Gastroesophageal sphincter (tissue), 4 donors: Measurements from ENCODE around the gene SPINT4. TPM values are rescaled to one million over a fixed set of nuclear protein-coding genes. Genes with fewer than 3 reads are reported as not detected.

Experiments
- ATAC-seq: fragments of 150-250 bp; one replicate; pipeline ENCODE4 v1.9.1; 2016; ENCODE audit warnings: mild to moderate bottlenecking, moderate library complexity
- H3K27ac ChIP-seq, 4 donors: fragments of 200-600 bp; sonication (generic) in 3 of 4; 1 replicate in 3 of 4; 2 replicates in 1 of 4; pipeline ENCODE4 v1.5.1; 2016 to 2019
- H3K27me3 ChIP-seq: fragments of 200-600 bp; sonication (generic); one replicate; pipeline ENCODE4 v1.5.1; 2019
- H3K36me3 ChIP-seq, 2 donors: fragments of 200-600 bp; sonication (generic); one replicate each; pipeline ENCODE4 v1.5.1; 2019; ENCODE audit warnings: control low read depth in 1 of 2
- H3K4me1 ChIP-seq, 3 donors: fragments of 200-600 bp; sonication (generic); 1 replicate in 2 of 3; 2 replicates in 1 of 3; pipeline ENCODE4 v1.5.1; 2016 to 2019; ENCODE audit warnings: control low read depth in 2 of 3
- H3K4me3 ChIP-seq, 2 donors: fragments of 200-600 bp; sonication (generic); one replicate each; pipeline ENCODE4 v1.5.1; 2019; ENCODE audit warnings: mild to moderate bottlenecking in 1 of 2, moderate library complexity in 1 of 2
- H3K9me3 ChIP-seq, 3 donors: fragments of 200-600 bp; sonication (generic); one replicate each; pipeline ENCODE4 v1.5.1; 2017 to 2019; ENCODE audit warnings: control low read depth in 2 of 3
- EP300 ChIP-seq: sonication (generic); formaldehyde crosslinking; IDR thresholded peaks from one replicate; pipeline ENCODE4 v1.6.1; 2017; ENCODE audit warnings: antibody characterized with exemption, mild to moderate bottlenecking
- POLR2A ChIP-seq, 2 donors: fragments of 450-650 bp; IDR thresholded peaks; one replicate each; pipeline ENCODE4 v1.6.1; 2017; ENCODE audit warnings: antibody characterized with exemption in 2 of 2, mild to moderate bottlenecking in 2 of 2, moderate library complexity in 1 of 2
- POLR2AphosphoS5 ChIP-seq: sonication (generic); formaldehyde crosslinking; IDR thresholded peaks from one replicate; pipeline ENCODE4 v1.6.1; 2017; ENCODE audit warnings: antibody characterized with exemption
- WGBS, 2 donors: methylation state at CpG; one replicate each; pipeline ENCODE4 v1.1.5; 2018; ENCODE audit warnings: low coverage in 1 of 2; 5-methylcytosine and 5-hydroxymethylcytosine counted together
- small RNA-seq, 4 donors: library from RNA; depleted of rRNA; stranded (forward); fragments of <200 nt; gene quantifications; one replicate each; pipeline ENCODE3, GENCODE V24; 2016
- total RNA-seq, 4 donors: library from RNA; depleted of rRNA; stranded (reverse); fragments of >200 nt; gene quantifications; one replicate each; pipeline ENCODE4 v1.1.0, GENCODE V29; 2016
- TF ChIP-seq, protein P1 (sequence below), 4 experiments: fragments of 200-600 bp in 2 of 4; fragments of 450-650 bp in 2 of 4; sonication (generic) in 1 of 4; IDR thresholded peaks; one replicate each; pipeline ENCODE4 v1.5.1; 2017 to 2019; ENCODE audit warnings: antibody characterized with exemption in 4 of 4, mild to moderate bottlenecking in 2 of 4, moderate library complexity in 2 of 4

Gene SPINT4
- total RNA-seq, 4 donors from 2014 or later, result not detected

DNA sequence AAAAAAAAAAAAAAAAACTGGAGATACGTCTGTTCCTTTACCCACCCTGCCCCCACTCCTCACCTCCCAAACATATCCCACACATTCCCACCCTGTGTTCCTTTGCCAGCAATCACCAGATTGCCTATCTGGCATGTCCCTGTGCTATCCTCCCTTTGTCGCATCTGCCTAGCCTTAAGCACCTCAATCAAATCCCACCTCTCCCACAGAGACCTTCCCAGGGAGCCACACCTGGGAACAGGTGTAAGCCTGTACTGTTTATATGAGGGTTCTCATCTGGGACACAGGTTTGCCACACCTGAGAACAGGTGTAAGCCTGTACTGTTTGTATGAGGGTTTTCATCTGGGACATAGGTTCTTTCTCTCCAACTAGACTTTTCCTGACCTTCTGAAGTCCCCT lies 52.8 kb downstream of the SPINT4 start:
- WGBS, 2 donors, result 83% methylated on average over 2 of the region's 2 CpGs; no CpG with 5 or more reads in 1 of the 2 donors
- Histone ChIP-seq H3K27me3 (no peaks in the 10 kb centered on the region), H3K9me3 (no peaks in the 10 kb centered on the region), H3K27ac (no peak overlapping the region), H3K4me1 (peaks cover 12 to 40% (median 21%) of the 10 kb centered on the region in 3 donors), H3K36me3 (no peaks in the 10 kb centered on the region), H3K4me3 (no peak overlapping the region)
- no peak for ATAC-seq
- TF ChIP-seq POLR2A (IDR thresholded peaks at IDR 0.05) (no peak), EP300 (no peak), POLR2AphosphoS5 (no peak)
- TF ChIP-seq, protein P1, sequence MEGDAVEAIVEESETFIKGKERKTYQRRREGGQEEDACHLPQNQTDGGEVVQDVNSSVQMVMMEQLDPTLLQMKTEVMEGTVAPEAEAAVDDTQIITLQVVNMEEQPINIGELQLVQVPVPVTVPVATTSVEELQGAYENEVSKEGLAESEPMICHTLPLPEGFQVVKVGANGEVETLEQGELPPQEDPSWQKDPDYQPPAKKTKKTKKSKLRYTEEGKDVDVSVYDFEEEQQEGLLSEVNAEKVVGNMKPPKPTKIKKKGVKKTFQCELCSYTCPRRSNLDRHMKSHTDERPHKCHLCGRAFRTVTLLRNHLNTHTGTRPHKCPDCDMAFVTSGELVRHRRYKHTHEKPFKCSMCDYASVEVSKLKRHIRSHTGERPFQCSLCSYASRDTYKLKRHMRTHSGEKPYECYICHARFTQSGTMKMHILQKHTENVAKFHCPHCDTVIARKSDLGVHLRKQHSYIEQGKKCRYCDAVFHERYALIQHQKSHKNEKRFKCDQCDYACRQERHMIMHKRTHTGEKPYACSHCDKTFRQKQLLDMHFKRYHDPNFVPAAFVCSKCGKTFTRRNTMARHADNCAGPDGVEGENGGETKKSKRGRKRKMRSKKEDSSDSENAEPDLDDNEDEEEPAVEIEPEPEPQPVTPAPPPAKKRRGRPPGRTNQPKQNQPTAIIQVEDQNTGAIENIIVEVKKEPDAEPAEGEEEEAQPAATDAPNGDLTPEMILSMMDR (IDR thresholded peaks at IDR 0.05), result no peak

DNA sequence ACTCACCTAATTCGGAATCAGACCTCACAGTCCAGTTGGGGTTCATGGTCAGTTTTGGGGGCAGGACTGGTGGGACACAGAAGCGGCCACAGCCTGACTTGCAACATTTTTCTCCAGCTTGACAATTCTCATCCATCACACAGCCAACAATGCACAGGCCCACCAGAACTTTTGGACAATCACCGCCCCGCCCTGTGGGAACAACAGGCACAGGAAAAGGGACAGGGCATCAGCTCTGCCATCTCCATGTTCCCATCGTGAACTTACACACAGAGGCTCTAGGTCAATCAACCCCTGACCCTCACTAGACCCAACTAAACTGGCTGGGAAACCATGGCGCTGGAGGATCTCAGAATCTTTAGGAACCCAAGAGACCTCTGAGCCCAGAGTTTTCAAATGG lies 53.3 kb downstream of the SPINT4 start:
- no peak overlapping the region for H3K27ac ChIP-seq
- no peak for ATAC-seq
- peaks cover 15 to 44% (median 26%) of the 10 kb centered on the region in 3 donors for H3K4me1 ChIP-seq
- no peaks in the 10 kb centered on the region for H3K27me3 ChIP-seq
- H3K4me3 ChIP-seq, result no peak overlapping the region
- H3K36me3 ChIP-seq, result no peaks in the 10 kb centered on the region
- TF ChIP-seq POLR2AphosphoS5, result no peak
- H3K9me3 ChIP-seq, result no peaks in the 10 kb centered on the region
- WGBS, 2 donors, result 93% methylated on average over 2 of the region's 6 CpGs; no CpG with 5 or more reads in 1 of the 2 donors

Small RNAs within 50 kb of the gene (small RNA-seq; reads per million reads assigned to genes)
- gene MIR3617 (0 to 0.26 (median 0) reads per million in 4 donors), gene SPINT5P (0 reads per million in 4 donors)

Other genes starting within 250 kb of the SPINT4 start
- not detected for gene SPINT3, start 206.7 kb upstream of the SPINT4 start, total RNA-seq
- gene WFDC6, start 182.9 kb upstream of the SPINT4 start, total RNA-seq, result not detected
- not detected for gene EPPIN, start 174.9 kb upstream of the SPINT4 start, total RNA-seq
- not detected for gene WFDC8, start 143.1 kb upstream of the SPINT4 start, total RNA-seq
- not detected for gene WFDC10A, start 92.6 kb upstream of the SPINT4 start, total RNA-seq
- gene WFDC9, start 91.1 kb upstream of the SPINT4 start, total RNA-seq, result not detected
- gene WFDC11, start 52.1 kb upstream of the SPINT4 start, total RNA-seq, result not detected
- not detected for gene WFDC13, start 20.3 kb upstream of the SPINT4 start, total RNA-seq
- gene WFDC10B, start 17.3 kb upstream of the SPINT4 start, total RNA-seq, result not detected
- gene WFDC3, start 69.5 kb downstream of the SPINT4 start, total RNA-seq, result 1 to 10 TPM in 1 of 4 donors, not detected in 3; 2.3 TPM
- 10 to 100 TPM; 21.8 to 33.3 (median 27.8) TPM for gene DNTTIP1, start 69.6 kb downstream of the SPINT4 start, total RNA-seq
- under 1 TPM in 1 of 4 donors, not detected in 3; 0.72 TPM for gene UBE2C, start 90.3 kb downstream of the SPINT4 start, total RNA-seq
- 1 to 10 TPM in 3 of 4 donors, not detected in 1; 1.0 to 6.3 (median 1.3) TPM for gene TNNC2, start 105.0 kb downstream of the SPINT4 start, total RNA-seq
- 10 to 100 TPM; 45.9 to 76.3 (median 59.7) TPM for gene SNX21, start 111.5 kb downstream of the SPINT4 start, total RNA-seq
- gene ACOT8, start 135.0 kb downstream of the SPINT4 start, total RNA-seq, result 10 to 100 TPM; 27.2 to 49.8 (median 29.9) TPM
- 1 to 10 TPM; 2.8 to 5.0 (median 4.4) TPM for gene ZSWIM3, start 135.3 kb downstream of the SPINT4 start, total RNA-seq
- gene ZSWIM1, start 158.9 kb downstream of the SPINT4 start, total RNA-seq, result 10 to 100 TPM in 1 of 4 donors, 1 to 10 TPM in 3; 6.6 to 11.9 (median 9.1) TPM
- gene SPATA25, start 165.3 kb downstream of the SPINT4 start, total RNA-seq, result 1 to 10 TPM in 3 of 4 donors, not detected in 1; 4.2 to 7.9 (median 5.1) TPM
- gene NEURL2, start 168.9 kb downstream of the SPINT4 start, total RNA-seq, result 10 to 100 TPM in 3 of 4 donors, 1 to 10 TPM in 1; 2.2 to 26.4 (median 17.0) TPM
- gene CTSA, start 169.0 kb downstream of the SPINT4 start, total RNA-seq, result 10 to 100 TPM; 36.4 to 73.0 (median 56.6) TPM
- 100 to 1,000 TPM in 3 of 4 donors, 10 to 100 TPM in 1; 45.6 to 456 (median 177) TPM for gene PLTP, start 189.8 kb downstream of the SPINT4 start, total RNA-seq
- 10 to 100 TPM; 21.5 to 45.3 (median 39.2) TPM for gene PCIF1, start 212.3 kb downstream of the SPINT4 start, total RNA-seq
- gene ZNF335, start 249.9 kb downstream of the SPINT4 start, total RNA-seq, result 10 to 100 TPM in 3 of 4 donors, 1 to 10 TPM in 1; 7.5 to 17.9 (median 16.5) TPM